C4-2B (cell line): ENCODE measurements around the gene WNT7B.

Experiments used
- ZFX ChIP-seq: fragments of 450-650 bp; IDR thresholded peaks from 2 replicates; pipeline ENCODE4 v1.6.1; 2017
- TF ChIP-seq, protein P1 (sequence below): fragments of 450-650 bp; conservative IDR thresholded peaks from 2 replicates; pipeline ENCODE4 v1.5.1; 2017; ENCODE audit warnings: mild to moderate bottlenecking

DNA sequence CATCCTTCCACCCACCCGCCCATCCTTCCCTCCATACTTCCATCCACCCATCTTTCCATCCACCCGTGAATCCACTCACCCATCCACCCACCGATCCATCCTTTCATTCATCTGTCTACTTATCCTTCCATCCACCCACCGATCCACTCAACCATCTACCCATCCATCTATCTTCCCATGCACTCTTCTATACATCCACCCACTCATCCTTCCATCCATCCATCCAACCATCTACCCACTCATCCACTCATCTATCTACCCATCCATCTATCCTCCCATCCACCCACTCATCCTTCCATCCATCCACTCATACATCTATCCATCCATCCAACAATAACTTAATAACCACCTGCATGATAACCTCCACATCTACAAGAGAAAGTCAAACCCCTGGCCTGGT is 47.3 kb downstream of the WNT7B start:
- TF ChIP-seq, protein P1, sequence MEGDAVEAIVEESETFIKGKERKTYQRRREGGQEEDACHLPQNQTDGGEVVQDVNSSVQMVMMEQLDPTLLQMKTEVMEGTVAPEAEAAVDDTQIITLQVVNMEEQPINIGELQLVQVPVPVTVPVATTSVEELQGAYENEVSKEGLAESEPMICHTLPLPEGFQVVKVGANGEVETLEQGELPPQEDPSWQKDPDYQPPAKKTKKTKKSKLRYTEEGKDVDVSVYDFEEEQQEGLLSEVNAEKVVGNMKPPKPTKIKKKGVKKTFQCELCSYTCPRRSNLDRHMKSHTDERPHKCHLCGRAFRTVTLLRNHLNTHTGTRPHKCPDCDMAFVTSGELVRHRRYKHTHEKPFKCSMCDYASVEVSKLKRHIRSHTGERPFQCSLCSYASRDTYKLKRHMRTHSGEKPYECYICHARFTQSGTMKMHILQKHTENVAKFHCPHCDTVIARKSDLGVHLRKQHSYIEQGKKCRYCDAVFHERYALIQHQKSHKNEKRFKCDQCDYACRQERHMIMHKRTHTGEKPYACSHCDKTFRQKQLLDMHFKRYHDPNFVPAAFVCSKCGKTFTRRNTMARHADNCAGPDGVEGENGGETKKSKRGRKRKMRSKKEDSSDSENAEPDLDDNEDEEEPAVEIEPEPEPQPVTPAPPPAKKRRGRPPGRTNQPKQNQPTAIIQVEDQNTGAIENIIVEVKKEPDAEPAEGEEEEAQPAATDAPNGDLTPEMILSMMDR = no peak
- TF ChIP-seq ZFX = no peak
